Bronchial smooth muscle cell (primary cell): ENCODE measurements around the gene NOXA1. TPM values are rescaled to one million over a fixed set of nuclear protein-coding genes. Genes with fewer than 3 reads are reported as not detected.

Experiments
- total RNA-seq: library from RNA; depleted of rRNA; stranded (reverse); fragments of >200 nt; gene quantifications from 2 replicates; pipeline ENCODE4 v1.2.1, GENCODE V29; 2014

The NOXA1 gene, protein sequence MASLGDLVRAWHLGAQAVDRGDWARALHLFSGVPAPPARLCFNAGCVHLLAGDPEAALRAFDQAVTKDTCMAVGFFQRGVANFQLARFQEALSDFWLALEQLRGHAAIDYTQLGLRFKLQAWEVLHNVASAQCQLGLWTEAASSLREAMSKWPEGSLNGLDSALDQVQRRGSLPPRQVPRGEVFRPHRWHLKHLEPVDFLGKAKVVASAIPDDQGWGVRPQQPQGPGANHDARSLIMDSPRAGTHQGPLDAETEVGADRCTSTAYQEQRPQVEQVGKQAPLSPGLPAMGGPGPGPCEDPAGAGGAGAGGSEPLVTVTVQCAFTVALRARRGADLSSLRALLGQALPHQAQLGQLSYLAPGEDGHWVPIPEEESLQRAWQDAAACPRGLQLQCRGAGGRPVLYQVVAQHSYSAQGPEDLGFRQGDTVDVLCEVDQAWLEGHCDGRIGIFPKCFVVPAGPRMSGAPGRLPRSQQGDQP
- 0.26 and 0.95 TPM in 2 replicates for total RNA-seq

DNA sequence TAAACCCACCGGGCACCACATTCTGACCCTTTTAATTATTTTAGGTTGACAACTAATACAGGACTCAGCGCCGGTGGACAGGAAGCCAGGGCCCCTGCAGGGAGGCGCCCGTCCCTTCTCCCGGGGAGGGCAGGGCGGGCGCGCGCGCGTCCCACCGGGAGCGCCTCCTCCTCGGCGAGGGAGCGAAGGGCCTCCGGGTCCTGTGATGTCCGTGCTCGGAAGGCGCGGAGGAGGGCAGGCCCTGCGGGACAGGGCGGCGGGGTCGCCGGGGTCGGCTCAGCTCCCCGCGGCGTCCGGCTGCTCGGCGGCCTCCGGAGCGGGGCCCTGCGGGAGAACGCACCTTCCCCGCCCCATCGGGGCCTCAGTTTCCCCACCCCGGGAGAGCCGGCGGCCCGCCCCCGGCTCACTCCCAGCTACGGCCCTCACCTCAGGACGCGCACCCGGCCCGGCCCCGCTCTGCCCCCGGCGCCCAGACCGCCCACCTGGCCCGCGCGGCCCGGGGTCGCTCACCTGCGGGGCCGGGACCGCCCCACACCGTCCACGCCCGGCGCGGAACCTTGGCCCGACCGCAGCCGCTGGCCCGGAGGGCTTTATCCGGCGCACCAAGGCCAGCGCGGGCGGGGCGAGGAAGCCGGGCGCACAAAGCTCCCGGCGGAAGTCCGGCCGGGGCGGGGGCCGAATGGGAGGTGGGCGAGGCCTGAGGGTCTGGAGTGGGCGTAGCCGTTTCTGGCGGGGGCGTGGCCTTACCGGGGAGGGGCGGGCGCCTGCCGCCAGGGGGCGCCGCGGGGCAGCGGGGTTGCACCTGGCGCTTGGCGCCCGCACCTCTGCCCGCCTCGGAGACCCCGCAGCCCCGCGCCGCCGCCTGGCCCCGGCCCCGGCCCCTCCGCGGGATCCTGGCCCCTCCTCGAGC, at the start of gene NOXA1, which contains the start of gene EXD3:
Gene NOXA1, plus strand, starts transcription at position 790 of the 910 bp plus-strand sequence. CDS start 137 bp downstream, outside the sequence.
Gene EXD3, minus strand, starts transcription at position 559 of the 910 bp plus-strand sequence. CDS start 27,805 bp downstream, outside the sequence.

DNA sequence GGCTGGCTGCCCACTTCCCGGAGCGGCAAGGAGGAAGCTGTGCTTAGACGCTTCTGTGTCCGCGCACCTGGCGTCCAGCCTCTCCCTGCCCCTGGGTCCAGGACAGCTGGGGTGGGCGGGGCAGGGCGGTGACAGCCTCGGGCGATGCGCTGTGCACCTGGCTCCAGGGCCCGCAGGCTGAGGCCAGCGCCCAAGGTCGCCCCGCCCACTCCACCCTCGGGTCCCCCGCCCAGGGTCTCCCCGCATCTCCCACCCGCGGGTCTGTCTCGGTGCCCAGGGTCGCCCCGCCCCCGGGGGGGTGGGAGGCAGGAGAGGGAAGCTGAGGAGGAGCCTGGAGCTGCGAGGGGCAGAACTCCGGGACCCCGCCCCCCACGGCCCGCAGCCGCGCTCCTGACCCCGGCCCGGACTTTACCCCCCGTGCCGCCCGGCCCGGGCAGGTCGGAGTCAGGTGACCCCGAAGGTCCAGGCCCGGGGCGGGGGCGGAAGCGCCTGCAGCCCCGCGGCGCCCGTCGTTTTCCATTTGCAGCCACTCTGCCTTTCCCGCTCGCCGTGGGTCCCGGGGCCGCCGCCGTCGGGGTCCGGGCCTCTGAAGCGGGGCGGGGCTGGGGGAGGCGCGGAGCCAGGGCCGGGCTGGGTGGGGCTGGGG, 18.2 kb downstream of the NOXA1 start, which contains the start of gene ENTPD8:
Gene ENTPD8, minus strand, starts transcription at position 69 of the 646 bp plus-strand sequence. CDS start 3,072 bp downstream, outside the sequence.

DNA sequence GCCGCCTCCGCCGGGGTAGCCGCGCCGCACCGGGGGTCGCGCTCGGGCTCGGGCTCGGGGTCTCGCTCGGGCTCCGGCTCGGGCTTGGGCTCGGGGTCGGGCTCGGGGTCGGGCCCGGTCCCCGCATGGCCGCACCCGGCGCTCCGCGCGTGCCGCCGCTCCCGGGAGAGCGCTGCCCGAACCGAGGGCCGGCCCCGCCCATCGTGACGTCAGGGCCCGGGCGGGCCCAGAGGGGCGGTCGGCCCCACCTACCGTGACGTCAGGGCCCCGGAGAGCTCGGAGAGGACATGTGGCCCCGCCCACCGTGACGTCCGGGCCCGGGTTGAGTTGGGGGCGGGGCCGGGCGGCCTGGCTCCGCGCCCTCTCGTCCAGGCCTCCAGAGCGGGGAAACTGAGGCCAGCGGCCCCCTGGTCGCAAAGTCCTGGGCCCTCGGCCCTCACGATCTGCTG, 36.0 kb downstream of the NOXA1 start, which contains the start of gene NSMF:
Gene NSMF, minus strand, starts transcription at position 183 of the 449 bp plus-strand sequence. CDS start 232 bp downstream, outside the sequence.

Other genes with a start within 250 kb of the NOXA1 start
- gene ANAPC2, start 234.8 kb upstream of the NOXA1 start, total RNA-seq = 27.1 and 29.3 TPM in 2 replicates
- 58.4 and 64.2 TPM in 2 replicates for gene SSNA1, start 234.7 kb upstream of the NOXA1 start, total RNA-seq
- 3.9 and 5.4 TPM in 2 replicates for gene TPRN, start 222.7 kb upstream of the NOXA1 start, total RNA-seq
- 26.8 and 30.9 TPM in 2 replicates for gene TMEM203, start 217.7 kb upstream of the NOXA1 start, total RNA-seq
- 2.2 and 2.3 TPM in 2 replicates for gene NDOR1, start 217.7 kb upstream of the NOXA1 start, total RNA-seq
- 0.09 and 0.16 TPM in 2 replicates for gene RNF208, start 201.2 kb upstream of the NOXA1 start, total RNA-seq
- gene CYSRT1, start 198.2 kb upstream of the NOXA1 start, total RNA-seq = 0.17 and 0.63 TPM in 2 replicates
- gene RNF224, start 195.9 kb upstream of the NOXA1 start, total RNA-seq = 0.09 TPM in 1 of 2 replicates, not detected in the other
- gene SLC34A3, start 192.5 kb upstream of the NOXA1 start, total RNA-seq = not detected in 2 replicates
- gene TUBB4B, start 182.1 kb upstream of the NOXA1 start, total RNA-seq = 84.7 and 125 TPM in 2 replicates
- 0.16 TPM in 1 of 2 replicates, not detected in the other for gene STPG3, start 172.1 kb upstream of the NOXA1 start, total RNA-seq
- gene NELFB, start 168.1 kb upstream of the NOXA1 start, total RNA-seq = 39.2 and 49.2 TPM in 2 replicates
- 5.8 and 11.5 TPM in 2 replicates for gene TOR4A, start 145.7 kb upstream of the NOXA1 start, total RNA-seq
- 0.09 and 0.16 TPM in 2 replicates for gene NRARP, start 121.1 kb upstream of the NOXA1 start, total RNA-seq
- 8.0 and 9.5 TPM in 2 replicates for gene EXD3, start 231 bp upstream of the NOXA1 start, total RNA-seq
- gene ENTPD8, start 18.0 kb downstream of the NOXA1 start, total RNA-seq = under 0.01 TPM in 1 of 2 replicates, not detected in the other
- gene NSMF, start 35.9 kb downstream of the NOXA1 start, total RNA-seq = 10.5 and 11.3 TPM in 2 replicates
- 1.8 and 3.0 TPM in 2 replicates for gene PNPLA7, start 127.0 kb downstream of the NOXA1 start, total RNA-seq
- gene MRPL41, start 128.5 kb downstream of the NOXA1 start, total RNA-seq = 32.7 and 62.6 TPM in 2 replicates
- gene DPH7, start 155.5 kb downstream of the NOXA1 start, total RNA-seq = 15.4 TPM in 2 replicates
- gene ZMYND19, start 167.1 kb downstream of the NOXA1 start, total RNA-seq = 8.6 and 8.7 TPM in 2 replicates
- gene ARRDC1, start 182.3 kb downstream of the NOXA1 start, total RNA-seq = 11.7 and 11.8 TPM in 2 replicates
- gene EHMT1, start 195.6 kb downstream of the NOXA1 start, total RNA-seq = 37.0 and 47.2 TPM in 2 replicates